HG02588 (cell line): ENCODE measurements around the gene CYLD.

ENCODE experiments used
- ATAC-seq: cut with Tn5 transposase; IDR thresholded peaks from one replicate; pipeline ENCODE4 v1.9.1; 2021; ENCODE audit warnings: mild to moderate bottlenecking, moderate library complexity; ENCODE audit not compliant: unreplicated experiment

The CYLD gene

GRCh38 chr16:50741781-50742575 is at the start of gene CYLD:
Gene CYLD (plus strand): TSS chr16:50742086. CDS start chr16:50749699, 7,613 bp downstream.
- ATAC-seq = peak; percentile 88

DNA sequence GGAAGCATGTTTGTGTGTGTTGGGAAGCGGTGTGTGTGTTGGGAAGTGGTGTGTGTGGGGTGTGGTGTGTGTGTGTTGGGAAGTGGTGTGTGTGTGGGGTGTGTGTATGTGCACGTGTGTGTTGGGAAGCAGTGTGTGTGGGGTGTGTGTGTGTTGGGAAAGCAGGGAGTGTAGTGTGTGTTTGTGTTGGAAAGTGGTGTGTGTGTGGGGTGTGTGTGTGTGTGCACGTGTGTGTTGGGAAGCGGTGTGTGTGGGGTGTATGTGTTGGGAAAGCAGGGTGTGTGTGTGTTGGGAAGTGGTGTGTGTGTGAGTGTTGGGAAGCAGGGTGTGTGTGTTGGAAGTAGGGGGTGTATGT is 49.3 kb upstream of the CYLD start:
- no peak for ATAC-seq

- ATAC-seq = no peak
Measured at GRCh38 chr16:50692999-50693781, 48.7 kb upstream of the CYLD start, which contains the start of gene NOD2. Gene NOD2 (plus strand): TSS chr16:50693606. CDS start chr16:50699496, 5,890 bp downstream.

DNA sequence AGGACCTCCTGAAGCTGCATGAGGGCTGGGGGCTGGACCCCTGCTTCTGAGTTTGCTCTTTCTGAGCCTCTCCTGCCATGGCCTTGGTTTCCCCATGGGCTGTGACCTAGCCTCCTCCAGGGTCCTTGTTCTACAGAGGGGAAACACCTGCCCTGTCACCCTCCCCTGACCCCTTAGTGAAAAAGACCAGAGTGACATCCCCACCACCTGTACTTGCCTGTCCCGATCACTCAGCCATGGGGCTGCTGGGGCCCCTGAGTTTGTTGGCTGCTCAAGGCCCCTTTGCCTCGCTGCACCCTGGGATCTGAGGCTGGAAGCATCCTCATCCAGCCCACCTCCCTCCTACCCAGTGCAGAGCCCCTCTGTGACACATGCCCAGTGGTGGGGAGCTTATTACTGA is 47.7 kb upstream of the CYLD start:
- ATAC-seq = no peak

DNA sequence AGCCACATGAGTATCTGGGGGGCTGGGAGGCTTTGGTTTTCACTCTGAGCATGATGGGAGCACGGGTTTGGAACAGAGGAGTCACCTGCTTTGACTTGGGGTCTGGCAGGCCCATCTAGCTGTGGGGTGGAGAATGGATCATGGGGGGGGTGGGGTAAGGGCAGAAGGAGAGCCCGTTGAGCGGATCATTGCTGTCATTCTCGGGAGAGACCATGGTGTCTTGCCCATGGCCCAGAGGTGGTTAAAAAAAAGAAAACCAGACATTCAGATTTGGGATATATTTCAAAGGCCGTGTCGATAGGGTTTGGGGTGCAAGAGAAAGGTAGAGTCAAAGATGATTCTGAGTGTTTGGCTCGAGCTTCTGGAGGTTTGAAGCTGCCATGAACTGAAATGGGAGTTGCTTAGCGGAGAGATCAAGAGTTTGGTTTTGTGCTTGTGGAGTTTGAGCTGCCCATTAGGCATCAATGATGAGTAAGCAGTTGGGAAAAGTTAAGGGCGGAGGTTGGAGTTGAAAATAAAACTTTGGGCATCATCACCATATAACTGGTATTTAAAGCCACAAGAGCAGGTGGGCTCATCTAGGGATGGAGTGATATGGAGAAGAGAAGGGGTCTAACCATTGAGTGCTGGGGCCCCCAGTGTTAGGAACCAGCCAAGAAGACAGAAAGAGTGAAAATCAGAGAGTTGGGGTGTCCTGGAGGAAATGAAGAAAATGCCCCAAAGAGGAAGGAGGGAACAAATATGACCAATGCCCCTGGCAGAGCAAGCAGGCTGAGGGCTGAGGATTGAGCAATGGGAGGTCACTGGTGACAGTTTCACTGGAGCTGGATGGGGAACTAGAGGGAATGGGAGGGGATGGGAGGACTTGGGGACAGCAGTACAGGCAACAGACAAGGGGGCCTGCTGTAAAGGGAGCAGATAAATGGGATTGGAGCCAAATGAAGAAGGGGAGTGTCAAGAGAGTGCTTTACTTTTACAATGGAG is 46.6 kb upstream of the CYLD start:
- no peak for ATAC-seq

DNA sequence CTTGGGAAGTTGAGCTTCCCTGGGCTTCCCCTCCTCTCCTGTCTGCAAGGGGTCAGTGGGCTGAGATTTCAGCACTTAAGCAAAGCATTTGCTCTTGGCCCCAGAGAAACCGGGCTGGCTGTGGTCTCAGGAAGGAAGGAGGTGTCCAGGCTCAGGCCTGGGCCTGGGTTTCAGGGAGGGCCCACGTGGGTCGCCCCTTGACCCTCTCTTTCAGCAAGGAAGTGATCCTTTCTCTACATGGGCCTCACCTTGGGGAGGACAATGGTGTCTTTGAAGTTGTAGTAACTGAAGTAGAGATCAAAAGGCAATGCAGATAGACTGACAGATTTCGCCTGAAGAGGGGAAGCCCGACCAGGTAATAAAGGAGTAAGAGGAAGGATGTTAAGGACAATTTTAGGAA is 45.8 kb upstream of the CYLD start:
- ATAC-seq = no peak

DNA sequence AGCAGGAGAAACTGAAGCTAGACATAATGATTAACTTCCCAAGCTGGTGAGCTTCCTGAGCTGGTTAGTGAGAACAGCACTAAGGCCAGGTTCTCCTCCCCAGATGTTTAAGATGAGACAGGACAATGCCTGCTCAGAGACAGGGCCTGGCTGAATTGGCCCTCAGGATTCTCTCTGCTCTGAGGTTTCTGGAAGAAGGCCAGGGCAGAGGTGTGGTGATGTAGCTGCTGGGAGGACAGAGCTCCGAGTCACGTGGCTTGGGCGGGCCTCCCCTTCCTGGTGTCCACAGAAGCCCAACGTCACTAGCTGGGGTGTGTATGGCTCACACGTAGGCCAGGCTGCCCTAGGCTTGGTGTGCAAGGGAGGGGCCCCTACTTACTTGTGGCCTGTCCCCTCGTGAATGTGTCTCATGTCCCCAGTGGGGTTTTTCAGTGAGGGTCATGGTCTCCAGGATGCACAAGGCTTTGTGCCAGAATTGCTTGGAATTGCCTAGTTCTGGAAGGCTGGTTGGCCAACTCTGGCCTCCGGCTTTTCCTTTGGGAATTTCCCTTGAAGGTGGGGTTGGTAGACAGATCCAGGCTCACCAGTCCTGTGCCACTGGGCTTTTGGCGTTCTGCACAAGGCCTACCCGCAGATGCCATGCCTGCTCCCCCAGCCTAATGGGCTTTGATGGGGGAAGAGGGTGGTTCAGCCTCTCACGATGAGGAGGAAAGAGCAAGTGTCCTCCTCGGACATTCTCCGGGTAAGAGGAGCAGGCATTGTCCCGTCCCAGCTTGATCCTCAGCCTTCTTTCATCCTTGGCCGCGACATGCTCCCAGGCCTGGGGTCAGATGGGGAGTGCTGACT is 45.1 kb upstream of the CYLD start:
- peak; percentile 56 for ATAC-seq

GRCh38 chr16:50697421-50697715 is 44.5 kb upstream of the CYLD start:
- no peak for ATAC-seq

GRCh38 chr16:50697881-50698767 is 43.8 kb upstream of the CYLD start:
- peak; percentile 41 for ATAC-seq

- no peak for ATAC-seq
Measured at GRCh38 chr16:50699326-50700159, 42.3 kb upstream of the CYLD start.

DNA sequence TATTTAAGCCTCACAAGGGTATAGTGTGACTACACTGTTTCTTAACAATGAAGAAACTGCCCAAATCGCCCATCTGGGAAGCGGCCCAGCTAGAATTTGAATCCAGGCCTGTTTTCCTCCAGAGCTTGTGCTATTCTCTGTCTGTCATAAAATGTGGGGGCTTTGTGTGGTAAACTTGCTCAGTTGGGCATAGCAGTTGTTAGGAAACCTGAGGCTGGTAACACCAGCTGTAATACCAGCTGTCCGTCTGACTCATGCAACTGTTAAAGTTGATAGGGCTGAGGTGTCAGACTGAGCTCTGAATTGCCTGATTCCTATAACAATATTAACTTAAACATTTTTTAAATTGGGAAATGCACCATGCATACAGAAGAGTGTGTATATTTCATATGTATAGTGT is 39.2 kb upstream of the CYLD start:
- ATAC-seq = no peak

- no peak for ATAC-seq
Measured at GRCh38 chr16:50704245-50704644, 37.6 kb upstream of the CYLD start.

DNA sequence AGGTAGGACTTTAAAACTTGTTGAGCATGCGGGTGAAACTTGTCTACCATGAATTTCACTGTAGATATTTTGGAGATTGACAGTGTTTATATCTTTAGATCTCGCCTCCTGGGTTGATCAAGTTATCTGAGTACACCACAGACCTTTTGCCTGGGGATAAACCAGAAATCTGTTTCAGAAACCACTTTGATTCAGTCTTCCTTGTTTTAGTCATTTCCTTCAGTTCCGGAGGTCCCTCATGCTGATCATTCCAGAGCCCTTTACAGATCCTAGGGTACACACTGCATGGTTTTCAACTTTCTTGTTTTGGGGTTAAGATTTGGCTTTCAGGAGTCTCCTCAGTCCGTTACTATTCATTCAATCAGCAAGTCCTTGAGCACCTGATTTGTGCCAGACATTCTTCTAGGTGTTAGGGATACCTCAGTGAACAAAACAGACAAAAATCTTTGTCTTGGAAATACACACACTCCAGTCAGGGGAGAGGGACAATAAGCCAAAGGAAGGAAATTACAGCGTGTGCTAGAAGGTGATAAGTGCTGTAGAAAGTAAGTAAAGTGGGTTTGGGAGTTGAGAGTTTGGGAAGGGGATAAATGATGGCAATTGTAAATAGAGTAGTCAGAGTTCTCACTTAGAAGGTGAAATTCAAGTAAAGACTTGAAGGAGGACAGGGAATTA is 36.3 kb upstream of the CYLD start:
- ATAC-seq = no peak

DNA sequence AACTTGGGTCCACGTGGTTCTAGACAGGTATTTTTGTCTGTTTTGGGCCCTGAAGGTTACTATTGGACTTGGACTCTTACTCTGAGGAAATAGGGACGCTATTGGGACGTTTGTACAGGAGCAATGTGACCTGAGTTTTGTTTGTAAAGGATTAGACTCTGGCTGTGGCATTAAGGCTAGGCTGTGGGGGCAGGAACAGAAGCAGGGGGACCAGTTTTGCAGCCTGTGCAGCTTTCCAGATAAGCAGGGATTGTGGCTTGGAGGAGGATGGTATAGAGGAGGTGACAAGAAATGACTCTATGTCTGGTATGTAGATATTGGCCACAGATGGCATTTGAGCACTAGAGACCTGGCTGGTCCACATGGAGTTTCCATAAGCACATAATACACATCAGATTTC is 35.6 kb upstream of the CYLD start:
- no peak for ATAC-seq

DNA sequence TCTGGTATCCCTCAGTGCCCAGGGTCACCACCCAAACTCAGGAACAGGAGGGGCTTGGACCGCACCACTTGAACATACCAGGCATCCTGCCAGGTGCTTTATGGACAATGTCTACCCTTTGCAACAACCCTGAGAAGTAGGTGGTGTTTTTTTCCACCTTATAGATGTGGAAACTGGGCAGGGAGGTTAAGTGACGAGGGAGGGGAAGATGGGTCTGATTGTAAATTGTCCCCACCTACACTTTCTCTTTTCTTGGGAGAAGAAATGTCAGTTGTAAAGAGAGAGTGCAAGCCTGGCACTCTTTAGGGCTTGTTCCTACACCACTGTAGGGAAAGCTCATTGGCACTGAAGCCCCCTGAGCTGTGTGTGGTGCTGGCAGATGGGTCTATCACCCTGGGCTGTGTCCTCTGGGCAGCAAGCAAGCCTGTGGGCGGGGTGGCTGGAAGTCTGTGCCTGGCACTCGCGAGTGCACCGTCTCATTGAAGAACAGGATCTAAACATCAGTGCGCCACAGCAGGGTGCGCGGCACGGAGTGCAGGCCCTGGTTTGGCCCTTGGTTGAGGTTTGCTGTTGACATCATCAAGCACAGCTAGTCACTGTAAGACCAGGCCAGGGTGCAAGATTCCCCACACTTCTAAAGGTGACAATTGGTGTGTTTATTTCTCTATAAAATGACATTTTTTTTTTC is 33.4 kb upstream of the CYLD start:
- no peak for ATAC-seq

DNA sequence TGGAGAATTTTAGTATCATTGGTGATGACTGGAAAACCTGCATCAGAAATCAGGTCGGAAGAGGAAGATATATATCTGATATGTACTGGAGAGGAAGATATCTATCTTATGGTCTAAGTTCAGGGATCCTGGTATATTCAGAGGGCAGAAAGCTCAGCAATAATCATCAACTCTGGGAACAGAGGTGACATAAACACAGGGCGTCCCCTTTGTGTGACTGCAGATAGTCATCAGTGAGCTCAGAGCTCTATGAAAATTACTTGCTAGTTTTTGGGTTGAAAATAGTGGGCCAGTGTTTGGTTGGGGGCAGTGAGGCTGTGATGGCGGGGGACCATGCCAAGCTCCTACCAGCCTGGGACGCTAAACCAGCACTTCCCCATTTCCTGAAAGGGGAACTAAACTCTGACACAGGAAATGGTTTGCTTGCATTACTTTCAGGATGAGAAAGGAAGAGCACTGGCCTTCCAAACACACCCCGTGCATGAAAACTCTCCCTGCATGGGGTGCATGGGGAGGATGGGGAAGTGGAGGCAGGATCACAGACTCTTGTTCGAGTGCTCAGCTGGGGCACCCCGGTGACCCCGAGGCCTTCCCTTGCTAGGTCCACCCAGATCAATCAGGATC is 32.7 kb upstream of the CYLD start:
- no peak for ATAC-seq

- no peak for ATAC-seq
Measured at GRCh38 chr16:50709980-50710379, 31.9 kb upstream of the CYLD start.
